ENCODE measurements around the gene CRIM1. TPM values are rescaled to one million over a fixed set of nuclear protein-coding genes. Genes with fewer than 3 reads are reported as not detected.
A peak's percentile ranks its signal among the peaks of the same experiment; 100 is the strongest.

The CRIM1 gene
- total and polyA plus RNA-seq, 10 donors, result 7.1 to 213 (median 110) TPM

GRCh38 chr2:36387258-36387916 lies 31.8 kb downstream of the CRIM1 start:
- Histone ChIP-seq H3K36me3 (no peaks in the 10 kb centered on the region), H3K27me3 (replicated peaks in 1 of 7) (no peaks in the 10 kb centered on the region), H3K9me3 (no peaks in the 10 kb centered on the region), H3K4me1 (peaks cover 6 to 41% (median 26%) of the 10 kb centered on the region in 6 donors), H3K27ac (peak overlapping the region in 7 of 8 donors; percentile 26 to 65 (median 53)), H3K4me3 (no peak overlapping the region)
- intact Hi-C loops (cut with DNase I; ENCODE audit: low total_unique reads), result no loop called here
- no peak for TF ChIP-seq POLR2AphosphoS5 (IDR thresholded peaks at IDR 0.05)
- TF ChIP-seq POLR2A (IDR thresholded peaks at IDR 0.05), result no peak
- no peak for TF ChIP-seq CTCF (IDR thresholded peaks at IDR 0.05 in 8 of 11, conservative IDR thresholded peaks at IDR 0.05 in 3 of 11)
- WGBS, 5 donors, result 38 to 66% (median 44%) methylated on average over 2 of the region's 2 CpGs
- DNase-seq, result no peak

GRCh38 chr2:36388472-36388871 lies 32.9 kb downstream of the CRIM1 start:
- TF ChIP-seq POLR2AphosphoS5 (IDR thresholded peaks at IDR 0.05), result no peak
- TF ChIP-seq POLR2A (IDR thresholded peaks at IDR 0.05), result no peak
- TF ChIP-seq CTCF (IDR thresholded peaks at IDR 0.05 in 8 of 11, conservative IDR thresholded peaks at IDR 0.05 in 3 of 11), result no peak
- Histone ChIP-seq H3K9me3 (no peaks in the 10 kb centered on the region), H3K4me1 (peaks cover 6 to 45% (median 28%) of the 10 kb centered on the region in 6 donors), H3K36me3 (no peaks in the 10 kb centered on the region), H3K4me3 (no peak overlapping the region), H3K27me3 (replicated peaks in 1 of 7) (no peaks in the 10 kb centered on the region), H3K27ac (peak overlapping the region; percentile 4 to 65 (median 52))
- WGBS, 5 donors, result 76 to 87% (median 79%) methylated on average over 3 of the region's 3 CpGs
- DNase-seq, result no peak
- intact Hi-C loops (cut with DNase I; ENCODE audit: low total_unique reads), result no loop called here

- no peak for TF ChIP-seq POLR2AphosphoS5 (IDR thresholded peaks at IDR 0.05)
- no peak for TF ChIP-seq CTCF (IDR thresholded peaks at IDR 0.05 in 8 of 11, conservative IDR thresholded peaks at IDR 0.05 in 3 of 11)
- TF ChIP-seq POLR2A (IDR thresholded peaks at IDR 0.05), result no peak
- Histone ChIP-seq H3K9me3 (no peaks in the 10 kb centered on the region), H3K4me3 (no peak overlapping the region), H3K36me3 (no peaks in the 10 kb centered on the region), H3K27me3 (replicated peaks in 1 of 7) (no peaks in the 10 kb centered on the region), H3K4me1 (peaks cover 6 to 51% (median 30%) of the 10 kb centered on the region in 6 donors), H3K27ac (peak overlapping the region; percentile 4 to 65 (median 52))
- intact Hi-C loops (cut with DNase I; ENCODE audit: low total_unique reads), result no loop called here
- no peak for DNase-seq
- 59 to 81% (median 67%) methylated on average over 5 of the region's 5 CpGs for WGBS, 5 donors
These were observed 33.5 kb downstream of the CRIM1 start for GRCh38 chr2:36389091-36389564.

- 72 to 83% (median 73%) methylated on average over 3 of the region's 3 CpGs for WGBS, 5 donors
- no peak for DNase-seq
- Histone ChIP-seq H3K27ac (peak overlapping the region in 7 of 8 donors; percentile 4 to 65 (median 53)), H3K36me3 (no peaks in the 10 kb centered on the region), H3K27me3 (replicated peaks in 1 of 7) (no peaks in the 10 kb centered on the region), H3K4me1 (peaks cover 6 to 53% (median 30%) of the 10 kb centered on the region in 6 donors), H3K4me3 (no peak overlapping the region), H3K9me3 (no peaks in the 10 kb centered on the region)
- no peak for TF ChIP-seq POLR2A (IDR thresholded peaks at IDR 0.05)
- TF ChIP-seq CTCF (IDR thresholded peaks at IDR 0.05 in 8 of 11, conservative IDR thresholded peaks at IDR 0.05 in 3 of 11), result no peak
- no peak for TF ChIP-seq POLR2AphosphoS5 (IDR thresholded peaks at IDR 0.05)
- intact Hi-C loops (cut with DNase I; ENCODE audit: low total_unique reads), result no loop called here
These were observed 34.0 kb downstream of the CRIM1 start for GRCh38 chr2:36389577-36389976.

Measured in spleen (tissue), 11 donors.